IMR-90 (cell line): ENCODE measurements around the gene STARD4. TPM values are rescaled to one million over a fixed set of nuclear protein-coding genes. Genes with fewer than 3 reads are reported as not detected.

Experiments used
- ATAC-seq: fragments of 200-7000 bp; cut with Tn5 transposase; 2 replicates; pipeline ENCODE4 v1.9.1; 2020; ENCODE audit warnings: low read depth, mild to moderate bottlenecking, moderate library complexity
- BruUV-seq: library from RNA; stranded (reverse); fragments of 400-500 nt; replicated peaks from 2 replicates; lab custom pipeline; 2021; lab: Mats Ljungman, UMichigan
- CTCF ChIA-PET: fragments of 300-600 bp; formaldehyde crosslinking; extraction: SDS; loops from one replicate; lab custom pipeline; 2021; ENCODE audit warnings: antibody characterized with exemption; lab: Yijun Ruan, JAX
- POLR2A ChIA-PET: fragments of 300-600 bp; sonication (Branson Sonifier 250); formaldehyde crosslinking; loops from one replicate; lab custom pipeline; 2022; ENCODE audit warnings: antibody characterized with exemption; ENCODE audit not compliant: unreplicated experiment; lab: Charles Lee
- DNase-seq: peaks from one replicate; pipeline ENCODE4 v3.0.0; 2013
- H2AFZ ChIP-seq: replicated peaks from 2 replicates; pipeline ENCODE3; 2013; ENCODE audit warnings: low read length, mild to moderate bottlenecking; ENCODE audit not compliant: poor library complexity
- H2AK5ac ChIP-seq: 2 replicates; pipeline ENCODE4 v1.6.1; 2013; ENCODE audit warnings: low read depth, low read length, inconsistent platforms
- H2AK9ac ChIP-seq: replicated peaks from 2 replicates; pipeline ENCODE3; 2013; ENCODE audit warnings: mild to moderate bottlenecking, low read depth, low read length, moderate library complexity; ENCODE audit not compliant: poor library complexity
- H2BK120ac ChIP-seq: 2 replicates; pipeline ENCODE4 v1.6.1; 2013; ENCODE audit warnings: low read depth, low read length, inconsistent platforms
- H2BK15ac ChIP-seq: 3 replicates; pipeline ENCODE4 v1.6.1; 2013; ENCODE audit warnings: low read depth, low read length, inconsistent platforms
- H2BK20ac ChIP-seq: 2 replicates; pipeline ENCODE4 v1.6.1; 2013; ENCODE audit warnings: low read depth, mild to moderate bottlenecking, inconsistent platforms, low read length, moderate library complexity
- H2BK5ac ChIP-seq: 2 replicates; pipeline ENCODE4 v1.6.1; 2013; ENCODE audit warnings: mild to moderate bottlenecking, low read depth, low read length, inconsistent platforms; ENCODE audit not compliant: poor library complexity, severe bottlenecking
- H3K14ac ChIP-seq: replicated peaks from 2 replicates; pipeline ENCODE4 v1.6.1; 2013; ENCODE audit warnings: low read depth, low read length, inconsistent platforms
- H3K18ac ChIP-seq: 2 replicates; pipeline ENCODE4 v1.6.1; 2013; ENCODE audit warnings: low read depth, low read length, control low read depth
- H3K23ac ChIP-seq: 2 replicates; pipeline ENCODE4 v1.6.1; 2013; ENCODE audit warnings: low read depth, low read length, inconsistent platforms
- H3K27ac ChIP-seq: 2 replicates; pipeline ENCODE4 v1.5.1; 2013; ENCODE audit warnings: mild to moderate bottlenecking, control low read depth, low read length; ENCODE audit not compliant: insufficient read depth
- H3K27me3 ChIP-seq: 2 replicates; pipeline ENCODE4 v1.6.1; 2013; ENCODE audit warnings: low read length; ENCODE audit not compliant: control insufficient read depth, insufficient read depth
- H3K36me3 ChIP-seq: 2 replicates; pipeline ENCODE4 v1.6.1; 2013; ENCODE audit warnings: low read length, mixed read lengths; ENCODE audit not compliant: control insufficient read depth, insufficient read depth
- H3K4ac ChIP-seq: 2 replicates; pipeline ENCODE4 v1.6.1; 2013; ENCODE audit warnings: low read depth, low read length, inconsistent platforms
- H3K4me1 ChIP-seq: 2 replicates; pipeline ENCODE4 v1.6.1; 2013; ENCODE audit warnings: low read length, mixed read lengths; ENCODE audit not compliant: control insufficient read depth, insufficient read depth
- H3K4me2 ChIP-seq: 2 replicates; pipeline ENCODE4 v1.6.1; 2013; ENCODE audit warnings: low read depth, mild to moderate bottlenecking, control low read depth, low read length, moderate library complexity
- H3K4me3 ChIP-seq: 2 replicates; pipeline ENCODE4 v1.5.1; 2013; ENCODE audit warnings: low read depth, mild to moderate bottlenecking, control low read depth, low read length, moderate library complexity; ENCODE audit not compliant: insufficient read depth
- H3K56ac ChIP-seq: 2 replicates; pipeline ENCODE4 v1.6.1; 2013; ENCODE audit warnings: low read length, inconsistent platforms; ENCODE audit not compliant: insufficient read depth; ENCODE audit errors: extremely low read depth
- H3K79me1 ChIP-seq, 2 experiments: 2 replicates each; pipeline ENCODE4 v1.6.1; 2013; ENCODE audit warnings: low read length in 2 of 2, inconsistent platforms in 1 of 2, low read depth in 1 of 2
- H3K9ac ChIP-seq: 2 replicates; pipeline ENCODE4 v1.6.1; 2013; ENCODE audit warnings: low read depth, low read length, control low read depth
- H3K9me1 ChIP-seq: 2 replicates; pipeline ENCODE4 v1.6.1; 2013; ENCODE audit warnings: low read length, inconsistent platforms; ENCODE audit not compliant: insufficient read depth
- H3K9me3 ChIP-seq: 2 replicates; pipeline ENCODE4 v1.6.1; 2013; ENCODE audit warnings: low read length; ENCODE audit not compliant: control insufficient read depth, insufficient read depth
- H4K20me1 ChIP-seq: 2 replicates; pipeline ENCODE4 v1.6.1; 2013; ENCODE audit warnings: low read length, inconsistent platforms; ENCODE audit not compliant: insufficient read depth
- H4K5ac ChIP-seq: 2 replicates; pipeline ENCODE4 v1.6.1; 2013; ENCODE audit warnings: mild to moderate bottlenecking, low read depth, low read length, control low read depth
- H4K8ac ChIP-seq, 2 experiments: 2 replicates each; pipeline ENCODE4 v1.6.1; 2013; ENCODE audit warnings: low read depth in 2 of 2, low read length in 2 of 2, control low read depth in 1 of 2, inconsistent platforms in 1 of 2
- H4K91ac ChIP-seq: 2 replicates; pipeline ENCODE4 v1.6.1; 2013; ENCODE audit warnings: low read depth, low read length, inconsistent platforms; ENCODE audit not compliant: insufficient read depth
- MAZ ChIP-seq: IDR thresholded peaks from 2 replicates; pipeline ENCODE4 v1.6.1; 2012; ENCODE audit warnings: low read depth, mild to moderate bottlenecking, low read length, improper control_type of control experiment, moderate library complexity, borderline replicate concordance
- WGBS, 2 experiments: methylation state at CpG; one replicate each; pipeline versions ENCODE4 v1.1.5 to v1.1.7; 2013; ENCODE audit warnings: missing lambda C conversion rate in 2 of 2; ENCODE audit not compliant: insufficient read length in 1 of 2; ENCODE audit errors: extremely low coverage in 2 of 2; 5-methylcytosine and 5-hydroxymethylcytosine counted together
- dilution Hi-C: fragments of 300-500 bp; cut with HindIII; formaldehyde crosslinking; loops from one replicate; pipeline ENCODE4 v1.14.3; 2018; ENCODE audit warnings: low sequenced_read_pairs; ENCODE audit not compliant: unreplicated experiment
- in situ Hi-C: fragments of 300-500 bp; cut with MboI; formaldehyde crosslinking; loops from 3 replicates; pipeline ENCODE4 v1.14.3; 2019; ENCODE audit warnings: low sequenced_read_pairs, inconsistent platforms, mixed read lengths
- intact Hi-C: fragments of 100-400 bp; cut with micrococcal nuclease; formaldehyde crosslinking; loops from 2 replicates; pipeline ENCODE4 v1.10.0; 2022
- polyA plus RNA-seq, 3 experiments: library from polyadenylated mRNA; depleted of rRNA; stranded (reverse); fragments of >200 nt; gene quantifications; 2 replicates each; pipeline ENCODE4 v1.2.3, GENCODE V29; 2012; ENCODE audit warnings: low replicate concordance in 1 of 3
- total RNA-seq: library from RNA; depleted of rRNA; stranded (reverse); fragments of >200 nt; gene quantifications from 2 replicates; pipeline ENCODE4 v1.2.3, GENCODE V29; 2012

STARD4 gene
- total and polyA plus RNA-seq, 2 of the 4 experiments (the other 2 are of a cell fraction), result 21.5 to 30.3 TPM

- Histone ChIP-seq H2AFZ (no peak overlapping the region), H3K14ac (no peak overlapping the region), H3K18ac (no peak overlapping the region), H3K4ac (no peak overlapping the region), H3K56ac (no peak overlapping the region), H4K20me1 (no peaks in the 10 kb centered on the region), H2AK5ac (no peak overlapping the region), H4K5ac (no peak overlapping the region), H3K4me3 (no peak overlapping the region), H3K9ac (no peak overlapping the region), H2BK20ac (no peak overlapping the region), H3K27me3 (no peaks in the 10 kb centered on the region; the same call in 1 of the 2 replicates), H4K91ac (no peak overlapping the region), H3K27ac (no peak overlapping the region), H2BK120ac (no peak overlapping the region), H2BK5ac (no peak overlapping the region), H2BK15ac (no peak overlapping the region), H3K4me1 (no peaks in the 10 kb centered on the region), H4K8ac (no peak overlapping the region), H3K79me1 (no peaks in the 10 kb centered on the region), H3K9me3 (no peaks in the 10 kb centered on the region), H2AK9ac (no peak overlapping the region), H3K9me1 (no peaks in the 10 kb centered on the region), H3K4me2 (no peak overlapping the region), H3K23ac (no peak overlapping the region), H3K36me3 (no peaks in the 10 kb centered on the region)
- DNase-seq (no peak), ATAC-seq (no peak)
- in situ Hi-C loops (no loop called here), intact Hi-C loops (no loop called here), dilution Hi-C loops (no loop called here)
- 63% methylated on average over 1 of the region's 3 CpGs; no CpG with 5 or more reads in 1 of the 2 experiments for WGBS, 2 experiments
- ChIA-PET POLR2A (no interaction called here), CTCF (no interaction called here)
- no TSS peak for BruUV-seq
- no peak for TF ChIP-seq MAZ
Observed at GRCh38 chr5:111520908-111521307, 8.6 kb upstream of the STARD4 start.
